SK-N-SH treated with all-trans-retinoic acid at 6 μM for 48 hours (cell line): ENCODE data around the gene XYLB.

Experiments used
- ARNTL ChIP-seq: fragments of 450-650 bp; formaldehyde crosslinking; IDR thresholded peaks from 2 replicates; pipeline ENCODE4 v1.5.0; 2020; ENCODE audit warnings: low read depth, mild to moderate bottlenecking, moderate library complexity, borderline replicate concordance
- CREB5 ChIP-seq: fragments of 250-450 bp; sonication (Bioruptor Pico); IDR thresholded peaks from 2 replicates; pipeline ENCODE4 v1.5.1; 2020; ENCODE audit warnings: low read depth, mild to moderate bottlenecking, moderate library complexity
- CSDC2 ChIP-seq: fragments of 250-450 bp; sonication (Bioruptor Pico); IDR thresholded peaks from 2 replicates; pipeline ENCODE4 v1.5.0; 2020; ENCODE audit warnings: mild to moderate bottlenecking, moderate library complexity
- ESRRG ChIP-seq: fragments of 250-450 bp; sonication (Bioruptor Pico); IDR thresholded peaks from 2 replicates; pipeline ENCODE4 v1.6.1; 2021; ENCODE audit warnings: mild to moderate bottlenecking
- OSR1 ChIP-seq: fragments of 250-450 bp; sonication (Bioruptor Pico); IDR thresholded peaks from 2 replicates; pipeline ENCODE4 v1.8.0; 2022; ENCODE audit warnings: moderate library complexity, mild to moderate bottlenecking, inconsistent platforms
- PATZ1 ChIP-seq: fragments of 250-450 bp; sonication (Bioruptor Pico); IDR thresholded peaks from 2 replicates; pipeline ENCODE4 v1.8.0; 2020; ENCODE audit warnings: mild to moderate bottlenecking, moderate library complexity, borderline replicate concordance
- TOX ChIP-seq: fragments of 250-450 bp; sonication (Bioruptor Pico); IDR thresholded peaks from 2 replicates; pipeline ENCODE4 v1.8.0; 2021; ENCODE audit warnings: mild to moderate bottlenecking, moderate library complexity, borderline replicate concordance
- ZNF70 ChIP-seq: fragments of 450-650 bp; formaldehyde crosslinking; IDR thresholded peaks from 2 replicates; pipeline ENCODE4 v1.5.0; 2020; ENCODE audit warnings: mild to moderate bottlenecking, moderate library complexity

DNA sequence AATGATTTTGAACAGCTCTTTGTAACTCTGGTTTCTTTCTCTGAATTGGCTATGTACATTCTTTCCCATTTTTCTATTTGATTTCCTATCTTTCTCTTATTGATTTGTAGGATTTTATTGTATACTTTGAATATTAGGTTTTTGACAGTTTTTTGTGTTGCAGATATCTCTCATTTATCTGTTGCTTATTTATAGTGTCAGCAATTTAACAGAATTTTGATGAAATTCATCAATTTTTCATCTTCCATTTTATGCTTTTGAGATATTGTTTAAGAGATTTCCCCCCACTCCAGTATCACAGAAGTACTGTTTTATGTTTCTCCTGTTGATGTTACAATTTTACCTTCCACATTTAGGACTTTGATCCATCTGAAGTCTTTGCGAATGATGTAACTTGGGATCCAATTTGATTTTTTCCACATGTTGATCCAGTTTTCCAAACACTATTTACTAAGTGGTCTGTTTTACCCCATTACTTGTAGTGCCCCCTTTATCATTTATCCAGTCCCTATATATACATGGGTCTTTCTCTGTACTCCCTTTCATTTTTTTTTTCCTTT is 46.1 kb downstream of the XYLB start:
- TF ChIP-seq CSDC2 (CRISPR knock-in tag) (no peak), ESRRG (no peak), OSR1 (CRISPR knock-in tag) (no peak), ARNTL (CRISPR knock-in tag) (no peak), CREB5 (CRISPR knock-in tag) (no peak), TOX (no peak), ZNF70 (CRISPR knock-in tag) (no peak), PATZ1 (CRISPR knock-in tag) (no peak)
